ENCODE measurements around the gene GPR161.

Gene GPR161

GRCh38 chr1:168085401-168085872 is 51.3 kb downstream of the GPR161 start:
- no peak overlapping the region for H2AFZ ChIP-seq
- peaks cover 5% of the 10 kb centered on the region for H3K4me1 ChIP-seq
- no peak overlapping the region for H3K4me3 ChIP-seq (ENCODE audit: low read depth, low read length)
- TF ChIP-seq CTCF (IDR thresholded peaks at IDR 0.05) = no peak
- no peaks in the 10 kb centered on the region for H3K79me2 ChIP-seq
- no peak overlapping the region for H3K4me2 ChIP-seq (ENCODE audit: low read length)
- no peaks in the 10 kb centered on the region for H3K27me3 ChIP-seq (ENCODE audit: control insufficient read depth, insufficient read depth, low read length)
- H3K9ac ChIP-seq = no peak overlapping the region
- H3K36me3 ChIP-seq (ENCODE audit: control insufficient read depth, insufficient read depth, low read length) = no peaks in the 10 kb centered on the region
- H3K9me3 ChIP-seq (ENCODE audit: control insufficient read depth, low read length) = no peaks in the 10 kb centered on the region
- no peak overlapping the region for H3K27ac ChIP-seq

GRCh38 chr1:168084396-168085231 is 52.1 kb downstream of the GPR161 start:
- H3K4me2 ChIP-seq (ENCODE audit: low read length) = peak overlapping the region; percentile 10
- H3K36me3 ChIP-seq (ENCODE audit: control insufficient read depth, insufficient read depth, low read length) = no peaks in the 10 kb centered on the region
- peaks cover 12% of the 10 kb centered on the region for H3K4me1 ChIP-seq
- H2AFZ ChIP-seq = no peak overlapping the region
- H3K27me3 ChIP-seq (ENCODE audit: control insufficient read depth, insufficient read depth, low read length) = no peaks in the 10 kb centered on the region
- H3K27ac ChIP-seq = no peak overlapping the region
- no peak overlapping the region for H3K9ac ChIP-seq
- H3K79me2 ChIP-seq = no peaks in the 10 kb centered on the region
- H3K4me3 ChIP-seq (ENCODE audit: low read depth, low read length) = no peak overlapping the region
- H3K9me3 ChIP-seq (ENCODE audit: control insufficient read depth, low read length) = no peaks in the 10 kb centered on the region
- TF ChIP-seq CTCF (IDR thresholded peaks at IDR 0.05) = peak; percentile 64

- Histone ChIP-seq H3K27me3 (ENCODE audit: control insufficient read depth, insufficient read depth, low read length) (no peaks in the 10 kb centered on the region), H2AFZ (no peak overlapping the region), H3K4me3 (ENCODE audit: low read depth, low read length) (no peak overlapping the region), H3K4me1 (peaks cover 12% of the 10 kb centered on the region), H3K9me3 (ENCODE audit: control insufficient read depth, low read length) (no peaks in the 10 kb centered on the region), H3K36me3 (ENCODE audit: control insufficient read depth, insufficient read depth, low read length) (no peaks in the 10 kb centered on the region), H3K9ac (no peak overlapping the region), H3K79me2 (no peaks in the 10 kb centered on the region), H3K4me2 (ENCODE audit: low read length) (no peak overlapping the region), H3K27ac (no peak overlapping the region)
- TF ChIP-seq CTCF (IDR thresholded peaks at IDR 0.05) = no peak
Observed at GRCh38 chr1:168083456-168084325, 53.0 kb downstream of the GPR161 start.

- Histone ChIP-seq H2AFZ (no peak overlapping the region), H3K9me3 (ENCODE audit: control insufficient read depth, low read length) (no peaks in the 10 kb centered on the region), H3K79me2 (no peaks in the 10 kb centered on the region), H3K4me1 (peaks cover 12% of the 10 kb centered on the region), H3K4me3 (ENCODE audit: low read depth, low read length) (no peak overlapping the region), H3K4me2 (ENCODE audit: low read length) (peak overlapping the region; percentile 10), H3K36me3 (ENCODE audit: control insufficient read depth, insufficient read depth, low read length) (no peaks in the 10 kb centered on the region), H3K27ac (no peak overlapping the region), H3K27me3 (ENCODE audit: control insufficient read depth, insufficient read depth, low read length) (no peaks in the 10 kb centered on the region), H3K9ac (no peak overlapping the region)
- peak; percentile 69 for TF ChIP-seq CTCF (IDR thresholded peaks at IDR 0.05)
Observed at GRCh38 chr1:168082008-168082876, 54.5 kb downstream of the GPR161 start.
